Ovary (tissue), 3 donors: ENCODE results near the gene ADD2.

ENCODE experiments used
- EP300 ChIP-seq: sonication (generic); formaldehyde crosslinking; IDR thresholded peaks from one replicate; pipeline ENCODE4 v1.6.1; 2017; ENCODE audit warnings: antibody characterized with exemption
- TF ChIP-seq, protein P1 (sequence below), 3 donors: fragments of 450-650 bp in 2 of 3; fragments of 200-600 bp in 1 of 3; IDR thresholded peaks; one replicate each; pipeline versions ENCODE4 v1.5.1 to v1.8.0; 2016 to 2022; ENCODE audit warnings: antibody characterized with exemption in 3 of 3, mild to moderate bottlenecking in 1 of 3
- donor health status: DM: no; HTN: no; CAD: no.

- TF ChIP-seq, protein P1, sequence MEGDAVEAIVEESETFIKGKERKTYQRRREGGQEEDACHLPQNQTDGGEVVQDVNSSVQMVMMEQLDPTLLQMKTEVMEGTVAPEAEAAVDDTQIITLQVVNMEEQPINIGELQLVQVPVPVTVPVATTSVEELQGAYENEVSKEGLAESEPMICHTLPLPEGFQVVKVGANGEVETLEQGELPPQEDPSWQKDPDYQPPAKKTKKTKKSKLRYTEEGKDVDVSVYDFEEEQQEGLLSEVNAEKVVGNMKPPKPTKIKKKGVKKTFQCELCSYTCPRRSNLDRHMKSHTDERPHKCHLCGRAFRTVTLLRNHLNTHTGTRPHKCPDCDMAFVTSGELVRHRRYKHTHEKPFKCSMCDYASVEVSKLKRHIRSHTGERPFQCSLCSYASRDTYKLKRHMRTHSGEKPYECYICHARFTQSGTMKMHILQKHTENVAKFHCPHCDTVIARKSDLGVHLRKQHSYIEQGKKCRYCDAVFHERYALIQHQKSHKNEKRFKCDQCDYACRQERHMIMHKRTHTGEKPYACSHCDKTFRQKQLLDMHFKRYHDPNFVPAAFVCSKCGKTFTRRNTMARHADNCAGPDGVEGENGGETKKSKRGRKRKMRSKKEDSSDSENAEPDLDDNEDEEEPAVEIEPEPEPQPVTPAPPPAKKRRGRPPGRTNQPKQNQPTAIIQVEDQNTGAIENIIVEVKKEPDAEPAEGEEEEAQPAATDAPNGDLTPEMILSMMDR (IDR thresholded peaks at IDR 0.05) = no peak
- TF ChIP-seq EP300 = no peak
Observed at GRCh38 chr2:70684846-70685622, 83.0 kb downstream of the ADD2 start.
